CD4-positive, alpha-beta T cell (primary cell): ENCODE data around the gene MGA. TPM values are rescaled to one million over a fixed set of nuclear protein-coding genes. Genes with fewer than 3 reads are reported as not detected.

Experiments used
- ATAC-seq: fragments of 200-7000 bp; cut with Tn5 transposase; one replicate; pipeline ENCODE4 v1.10.0; 2022; ENCODE audit warnings: mild to moderate bottlenecking; ENCODE audit not compliant: poor library complexity
- CTCF ChIA-PET: fragments of 350-600 bp; sonication (Branson Sonifier 250); formaldehyde crosslinking; loops from one replicate; lab custom pipeline; 2021; ENCODE audit warnings: antibody characterized with exemption, inconsistent platforms; lab: Charles Lee
- POLR2A ChIA-PET: fragments of 350-600 bp; sonication (Branson Sonifier 250); formaldehyde crosslinking; loops from one replicate; lab custom pipeline; 2021; ENCODE audit warnings: antibody characterized with exemption, inconsistent platforms; lab: Charles Lee
- DNase-seq, 14 experiments: peaks; one replicate each; pipeline ENCODE4 v3.0.0-alpha.2; 2013 to 2020; ENCODE audit warnings: mixed read lengths in 2 of 14
- H3K27ac ChIP-seq, 2 donors: one replicate each; pipeline versions ENCODE4 v1.5.1 to v1.7.0; 2013; ENCODE audit warnings: low read length in 2 of 2, low read depth in 1 of 2, mild to moderate bottlenecking in 1 of 2
- H3K27me3 ChIP-seq, 2 experiments: 1 replicate in 1 of 2; 2 replicates in 1 of 2; pipeline versions ENCODE4 v1.6.1 to v1.7.0; 2013; ENCODE audit warnings: low read length in 2 of 2, control low read depth in 1 of 2, mild to moderate bottlenecking in 1 of 2, moderate library complexity in 1 of 2; ENCODE audit not compliant: insufficient read depth in 2 of 2, control insufficient read depth in 1 of 2
- H3K36me3 ChIP-seq: one replicate; pipeline ENCODE4 v1.6.1; 2013; ENCODE audit warnings: low read length, control low read depth; ENCODE audit not compliant: insufficient read depth
- H3K4me1 ChIP-seq: one replicate; pipeline ENCODE4 v1.6.1; 2013; ENCODE audit warnings: low read length, control low read depth; ENCODE audit not compliant: insufficient read depth
- H3K4me3 ChIP-seq: one replicate; pipeline ENCODE4 v1.5.1; 2013; ENCODE audit warnings: mild to moderate bottlenecking, low read length, moderate library complexity
- H3K9me3 ChIP-seq, 2 experiments: 1 replicate in 1 of 2; 2 replicates in 1 of 2; pipeline versions ENCODE4 v1.6.1 to v1.7.0; 2013; ENCODE audit warnings: low read length in 2 of 2, mild to moderate bottlenecking in 2 of 2, control low read depth in 1 of 2, moderate library complexity in 1 of 2; ENCODE audit not compliant: control insufficient read depth in 1 of 2, insufficient read depth in 1 of 2
- H3K27ac Mint-ChIP-seq: one replicate; pipeline ENCODE4 v1.8.0; 2020; ENCODE audit warnings: mixed read lengths
- H3K27me3 Mint-ChIP-seq: one replicate; pipeline ENCODE4 v1.8.0; 2021; ENCODE audit warnings: mixed read lengths
- H3K36me3 Mint-ChIP-seq: one replicate; pipeline ENCODE4 v1.8.0; 2021; ENCODE audit warnings: low read depth, mixed read lengths
- H3K4me1 Mint-ChIP-seq: one replicate; pipeline ENCODE4 v1.8.0; 2021; ENCODE audit warnings: low read depth, mixed read lengths
- H3K4me3 Mint-ChIP-seq: one replicate; pipeline ENCODE4 v1.8.0; 2020; ENCODE audit warnings: mild to moderate bottlenecking, mixed read lengths
- H3K9me3 Mint-ChIP-seq: one replicate; pipeline ENCODE4 v1.8.0; 2020; ENCODE audit warnings: mixed read lengths
- intact Hi-C, 2 experiments: fragments of 100-400 bp; cut with DNase I in 1 of 2; cut with micrococcal nuclease in 1 of 2; formaldehyde crosslinking; loops; one replicate each; pipeline versions ENCODE4 v1.15.1 to v1.9.0; 2023 to 2025; cut with DNase I, micrococcal nuclease
- total RNA-seq, 174 experiments: library from RNA in 2 of 174; stranded (reverse) in 2 of 174; gene quantifications; one replicate each; pipeline ENCODE4 v1.2.3 and lab custom pipeline; 2021 to 2026
- TF ChIP-seq, protein P1 (sequence below): fragments of 200-600 bp; IDR thresholded peaks from one replicate; pipeline ENCODE4 v1.8.0; 2022; ENCODE audit warnings: antibody characterized with exemption, mild to moderate bottlenecking

Gene MGA
- total RNA-seq, 2 experiments from 2014 or later: 31.0 to 33.9 TPM

- Mint-ChIP-seq H3K4me1 (peaks cover 24% of the 10 kb centered on the region), H3K36me3 (peaks cover 5% of the 10 kb centered on the region), H3K27ac (no peak overlapping the region), H3K27me3 (no peaks in the 10 kb centered on the region), H3K4me3 (no peak overlapping the region), H3K9me3 (peaks cover under 1% of the 10 kb centered on the region)
- Histone ChIP-seq H3K4me3 (no peak overlapping the region), H3K27me3 (no peaks in the 10 kb centered on the region), H3K27ac (no peak overlapping the region), H3K36me3 (no peaks in the 10 kb centered on the region), H3K4me1 (peaks cover 16% of the 10 kb centered on the region), H3K9me3 (peaks cover 2 to 13% of the 10 kb centered on the region in 2 experiments)
- ChIA-PET POLR2A (no interaction called here), CTCF (no interaction called here)
- no peak for DNase-seq
- no peak for ATAC-seq
- TF ChIP-seq, protein P1, sequence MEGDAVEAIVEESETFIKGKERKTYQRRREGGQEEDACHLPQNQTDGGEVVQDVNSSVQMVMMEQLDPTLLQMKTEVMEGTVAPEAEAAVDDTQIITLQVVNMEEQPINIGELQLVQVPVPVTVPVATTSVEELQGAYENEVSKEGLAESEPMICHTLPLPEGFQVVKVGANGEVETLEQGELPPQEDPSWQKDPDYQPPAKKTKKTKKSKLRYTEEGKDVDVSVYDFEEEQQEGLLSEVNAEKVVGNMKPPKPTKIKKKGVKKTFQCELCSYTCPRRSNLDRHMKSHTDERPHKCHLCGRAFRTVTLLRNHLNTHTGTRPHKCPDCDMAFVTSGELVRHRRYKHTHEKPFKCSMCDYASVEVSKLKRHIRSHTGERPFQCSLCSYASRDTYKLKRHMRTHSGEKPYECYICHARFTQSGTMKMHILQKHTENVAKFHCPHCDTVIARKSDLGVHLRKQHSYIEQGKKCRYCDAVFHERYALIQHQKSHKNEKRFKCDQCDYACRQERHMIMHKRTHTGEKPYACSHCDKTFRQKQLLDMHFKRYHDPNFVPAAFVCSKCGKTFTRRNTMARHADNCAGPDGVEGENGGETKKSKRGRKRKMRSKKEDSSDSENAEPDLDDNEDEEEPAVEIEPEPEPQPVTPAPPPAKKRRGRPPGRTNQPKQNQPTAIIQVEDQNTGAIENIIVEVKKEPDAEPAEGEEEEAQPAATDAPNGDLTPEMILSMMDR: no peak
- intact Hi-C loops: loop anchor here in 1 of 2 experiments (10.0 kb wide), 1 partner anchor 251 kb away; the partner anchor contains the start of gene NDUFAF1
Measured at GRCh38 chr15:41656188-41656587, 4.0 kb upstream of the MGA start.

- no peak overlapping the region for H3K4me3 ChIP-seq
- peaks cover 32% of the 10 kb centered on the region for H3K4me1 ChIP-seq
- Mint-ChIP-seq H3K36me3 (peaks cover 15% of the 10 kb centered on the region), H3K4me1 (peaks cover 48% of the 10 kb centered on the region), H3K9me3 (no peaks in the 10 kb centered on the region), H3K27me3 (no peaks in the 10 kb centered on the region), H3K27ac (peak overlapping the region; percentile 89), H3K4me3 (peak overlapping the region; percentile 7)
- peaks cover 0 to 13% of the 10 kb centered on the region in 2 experiments for H3K9me3 ChIP-seq
- DNase-seq (no peak), ATAC-seq (no peak)
- TF ChIP-seq, protein P1: no peak
- CTCF ChIA-PET: no interaction called here
- H3K27me3 ChIP-seq: no peaks in the 10 kb centered on the region
- intact Hi-C loops: loop anchor here in 1 of 2 experiments (10.0 kb wide), 1 partner anchor 254 kb away; the partner anchor contains the start of gene NDUFAF1
- no peak overlapping the region for H3K27ac ChIP-seq
- POLR2A ChIA-PET: interaction anchor here (3.4 kb wide), 1 partner anchor 37 kb away, joined by 46 read pairs; no protein-coding TSS in a partner anchor
- no peaks in the 10 kb centered on the region for H3K36me3 ChIP-seq
Measured at GRCh38 chr15:41658689-41659088, 1.5 kb upstream of the MGA start.

DNA sequence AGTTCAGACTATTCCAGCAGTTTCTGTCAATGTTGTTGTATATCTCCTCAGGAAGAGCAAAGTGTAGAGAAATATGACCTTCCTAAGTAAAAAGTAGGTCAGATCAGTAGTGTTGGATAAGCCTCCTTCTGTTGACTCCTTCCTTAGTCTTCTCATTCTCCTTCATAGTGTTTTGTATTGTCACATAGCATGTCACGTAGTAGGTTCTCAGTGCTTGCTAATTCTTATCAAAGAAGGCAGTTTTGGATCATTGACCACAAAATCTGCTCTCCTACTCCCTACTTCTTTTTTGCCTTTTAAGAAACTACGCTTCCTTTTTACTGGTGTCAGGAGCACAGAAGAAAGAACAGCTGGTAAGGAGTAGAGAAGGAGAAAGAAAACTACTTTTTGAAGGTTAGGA lies 1.0 kb upstream of the MGA start:
- H3K9me3 ChIP-seq: peaks cover 0 to 13% of the 10 kb centered on the region in 2 experiments
- H3K4me1 Mint-ChIP-seq: peaks cover 53% of the 10 kb centered on the region
- H3K9me3 Mint-ChIP-seq: no peaks in the 10 kb centered on the region
- TF ChIP-seq, protein P1: no peak
- H3K4me1 ChIP-seq: peaks cover 32% of the 10 kb centered on the region
- H3K4me3 ChIP-seq: no peak overlapping the region
- peak overlapping the region; percentile 83 for H3K4me3 Mint-ChIP-seq
- intact Hi-C loops: loop anchor here in 1 of 2 experiments (10.0 kb wide), 1 partner anchor 254 kb away; the partner anchor contains the start of gene NDUFAF1
- ChIA-PET CTCF (interaction anchor here (2.0 to 2.1 kb wide), 2 partner anchors 37 to 55 kb away, joined by 10 to 12 read pairs; no protein-coding TSS in a partner anchor), POLR2A (interaction anchor here (1.0 to 3.4 kb wide), 5 partner anchors 13 to 1218 kb away, joined by 3 to 46 read pairs (median 6); partner anchors contain the start of gene BAHD1)
- H3K27me3 Mint-ChIP-seq: no peaks in the 10 kb centered on the region
- no peaks in the 10 kb centered on the region for H3K36me3 ChIP-seq
- H3K27me3 ChIP-seq: no peaks in the 10 kb centered on the region
- no peak for DNase-seq
- H3K36me3 Mint-ChIP-seq: peaks cover 15% of the 10 kb centered on the region
- no peak for ATAC-seq
- no peak overlapping the region for H3K27ac ChIP-seq
- peak overlapping the region; percentile 89 for H3K27ac Mint-ChIP-seq
